Parathyroid adenoma (tissue), 2 donors: ENCODE measurements around the gene C5orf15.

Source experiments
- H2AFZ ChIP-seq: fragments of 300-600 bp; sonication (generic); one replicate; pipeline ENCODE4 v1.7.0; 2017; ENCODE audit warnings: antibody characterized with exemption, mild to moderate bottlenecking
- H3K27ac ChIP-seq: fragments of 300-600 bp; sonication (generic); one replicate; pipeline ENCODE4 v1.7.0; 2017
- H3K27me3 ChIP-seq: fragments of 300-600 bp; sonication (generic); one replicate; pipeline ENCODE4 v1.7.0; 2017; ENCODE audit warnings: low read length; ENCODE audit not compliant: control insufficient read depth, insufficient read depth
- H3K36me3 ChIP-seq: fragments of 300-600 bp; sonication (generic); one replicate; pipeline ENCODE4 v1.7.0; 2017; ENCODE audit warnings: low read length; ENCODE audit not compliant: control insufficient read depth, insufficient read depth
- H3K4me1 ChIP-seq: fragments of 300-600 bp; sonication (generic); one replicate; pipeline ENCODE4 v1.7.0; 2017; ENCODE audit warnings: control low read depth
- H3K4me2 ChIP-seq: fragments of 300-600 bp; sonication (generic); one replicate; pipeline ENCODE4 v1.7.0; 2017; ENCODE audit warnings: low read length
- H3K4me3 ChIP-seq: fragments of 300-600 bp; sonication (generic); one replicate; pipeline ENCODE4 v1.7.0; 2017; ENCODE audit warnings: low read depth, low read length
- H3K79me2 ChIP-seq: fragments of 300-600 bp; sonication (generic); one replicate; pipeline ENCODE4 v1.7.0; 2017; ENCODE audit warnings: control low read depth
- H3K9ac ChIP-seq: fragments of 300-600 bp; sonication (generic); one replicate; pipeline ENCODE4 v1.7.0; 2017; ENCODE audit warnings: mild to moderate bottlenecking
- H3K9me3 ChIP-seq: fragments of 300-600 bp; sonication (generic); one replicate; pipeline ENCODE4 v1.7.0; 2017; ENCODE audit warnings: low read length; ENCODE audit not compliant: control insufficient read depth
- TF ChIP-seq, protein P1 (sequence below): fragments of 300-600 bp; sonication (generic); IDR thresholded peaks from one replicate; pipeline ENCODE4 v1.7.0; 2017; ENCODE audit warnings: antibody characterized with exemption, mild to moderate bottlenecking
- donor health status: primary hyperparathyroidism.

Gene C5orf15

DNA sequence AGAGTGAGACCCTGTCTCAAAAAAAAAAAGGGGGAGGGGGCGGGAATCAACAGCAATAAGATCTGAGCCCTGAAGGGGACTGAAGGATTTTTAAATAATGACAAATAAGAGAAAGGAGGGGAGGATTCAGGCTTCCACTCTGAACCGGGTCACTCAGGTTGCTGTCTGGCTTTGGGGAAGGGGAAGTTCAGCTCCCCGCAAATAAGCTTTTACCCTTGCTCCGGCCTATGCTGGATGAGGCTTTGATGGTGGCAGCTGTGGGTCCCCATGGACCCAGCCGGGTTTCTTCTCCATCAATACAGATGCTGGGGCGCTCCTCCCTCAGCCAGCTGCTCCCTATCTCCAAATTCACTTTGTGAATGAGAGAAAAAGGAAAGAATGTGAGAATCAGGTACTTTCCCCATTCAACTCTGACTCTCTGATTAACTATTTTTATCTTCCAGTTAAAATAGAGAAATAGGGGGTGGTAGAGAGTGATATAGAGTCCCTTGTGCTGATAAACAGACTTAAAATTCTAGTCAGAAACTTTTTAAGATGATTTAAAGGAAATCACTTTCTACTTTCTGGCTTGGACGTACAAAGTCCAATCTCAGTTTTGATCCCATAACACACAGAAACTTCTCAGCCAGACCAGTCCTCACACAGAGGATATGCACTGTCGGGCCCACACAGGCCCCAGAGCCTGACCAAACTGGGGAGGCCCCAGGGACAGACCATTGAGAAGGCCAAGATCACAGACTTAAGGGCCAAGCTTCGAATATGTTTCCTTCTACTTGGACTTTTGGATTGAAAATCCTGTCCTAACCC lies 39.6 kb downstream of the C5orf15 start:
- H3K36me3 ChIP-seq = no peaks in the 10 kb centered on the region

DNA sequence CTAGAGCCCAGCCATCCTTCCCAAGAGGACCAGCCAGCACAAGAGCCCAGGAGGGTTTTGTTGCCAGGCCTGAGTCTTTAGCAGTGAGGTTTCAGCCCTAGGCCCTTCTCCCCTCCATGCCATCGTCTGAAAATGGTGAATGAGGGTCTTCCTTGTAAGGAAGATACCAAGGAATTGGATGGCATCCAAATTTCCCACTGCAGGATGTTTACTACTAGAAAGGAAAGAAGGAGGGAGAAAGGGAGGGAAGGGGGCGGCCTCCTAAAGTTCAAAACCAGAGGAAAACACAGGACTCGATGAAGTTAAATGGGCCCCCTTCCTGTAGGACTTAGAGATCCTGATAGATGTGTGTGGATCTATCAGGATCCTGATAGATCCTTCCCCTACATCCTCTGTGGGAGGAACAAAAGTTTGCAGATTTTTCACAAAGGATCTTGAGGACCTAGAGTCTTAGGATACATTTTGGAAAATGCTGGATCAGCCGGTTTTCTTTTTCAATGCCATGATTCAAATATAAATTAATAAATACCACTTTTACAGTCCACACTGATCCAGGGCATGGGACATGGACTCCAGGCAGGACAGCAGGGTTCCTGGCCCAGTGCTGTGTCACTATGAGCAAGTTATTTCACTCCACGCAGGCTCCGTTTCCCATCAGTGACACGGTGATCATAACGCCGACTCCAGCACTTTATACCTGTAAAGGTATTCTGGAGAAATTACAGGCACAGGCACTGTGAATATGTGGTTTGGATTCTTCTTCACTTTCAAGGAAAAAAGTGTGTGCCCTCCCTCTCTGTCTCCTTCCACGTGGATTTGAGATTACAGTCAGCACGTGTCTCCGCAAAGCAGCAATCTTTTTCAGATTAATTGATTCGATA lies 40.9 kb downstream of the C5orf15 start:
- TF ChIP-seq, protein P1, sequence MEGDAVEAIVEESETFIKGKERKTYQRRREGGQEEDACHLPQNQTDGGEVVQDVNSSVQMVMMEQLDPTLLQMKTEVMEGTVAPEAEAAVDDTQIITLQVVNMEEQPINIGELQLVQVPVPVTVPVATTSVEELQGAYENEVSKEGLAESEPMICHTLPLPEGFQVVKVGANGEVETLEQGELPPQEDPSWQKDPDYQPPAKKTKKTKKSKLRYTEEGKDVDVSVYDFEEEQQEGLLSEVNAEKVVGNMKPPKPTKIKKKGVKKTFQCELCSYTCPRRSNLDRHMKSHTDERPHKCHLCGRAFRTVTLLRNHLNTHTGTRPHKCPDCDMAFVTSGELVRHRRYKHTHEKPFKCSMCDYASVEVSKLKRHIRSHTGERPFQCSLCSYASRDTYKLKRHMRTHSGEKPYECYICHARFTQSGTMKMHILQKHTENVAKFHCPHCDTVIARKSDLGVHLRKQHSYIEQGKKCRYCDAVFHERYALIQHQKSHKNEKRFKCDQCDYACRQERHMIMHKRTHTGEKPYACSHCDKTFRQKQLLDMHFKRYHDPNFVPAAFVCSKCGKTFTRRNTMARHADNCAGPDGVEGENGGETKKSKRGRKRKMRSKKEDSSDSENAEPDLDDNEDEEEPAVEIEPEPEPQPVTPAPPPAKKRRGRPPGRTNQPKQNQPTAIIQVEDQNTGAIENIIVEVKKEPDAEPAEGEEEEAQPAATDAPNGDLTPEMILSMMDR = no peak
- Histone ChIP-seq H3K27me3 (no peaks in the 10 kb centered on the region), H3K79me2 (no peaks in the 10 kb centered on the region), H3K9me3 (no peaks in the 10 kb centered on the region), H3K4me3 (no peak overlapping the region), H2AFZ (no peak overlapping the region), H3K4me1 (no peaks in the 10 kb centered on the region), H3K4me2 (no peak overlapping the region), H3K27ac (no peak overlapping the region), H3K36me3 (no peaks in the 10 kb centered on the region), H3K9ac (no peak overlapping the region)

More for the DNA sequence above, 39.6 kb downstream of the C5orf15 start:
- Histone ChIP-seq H3K9ac (no peak overlapping the region), H3K4me2 (no peak overlapping the region), H3K79me2 (no peaks in the 10 kb centered on the region), H2AFZ (no peak overlapping the region), H3K27me3 (no peaks in the 10 kb centered on the region), H3K4me3 (no peak overlapping the region), H3K9me3 (no peaks in the 10 kb centered on the region), H3K4me1 (no peaks in the 10 kb centered on the region), H3K27ac (no peak overlapping the region)
- TF ChIP-seq, protein P1 = no peak

DNA sequence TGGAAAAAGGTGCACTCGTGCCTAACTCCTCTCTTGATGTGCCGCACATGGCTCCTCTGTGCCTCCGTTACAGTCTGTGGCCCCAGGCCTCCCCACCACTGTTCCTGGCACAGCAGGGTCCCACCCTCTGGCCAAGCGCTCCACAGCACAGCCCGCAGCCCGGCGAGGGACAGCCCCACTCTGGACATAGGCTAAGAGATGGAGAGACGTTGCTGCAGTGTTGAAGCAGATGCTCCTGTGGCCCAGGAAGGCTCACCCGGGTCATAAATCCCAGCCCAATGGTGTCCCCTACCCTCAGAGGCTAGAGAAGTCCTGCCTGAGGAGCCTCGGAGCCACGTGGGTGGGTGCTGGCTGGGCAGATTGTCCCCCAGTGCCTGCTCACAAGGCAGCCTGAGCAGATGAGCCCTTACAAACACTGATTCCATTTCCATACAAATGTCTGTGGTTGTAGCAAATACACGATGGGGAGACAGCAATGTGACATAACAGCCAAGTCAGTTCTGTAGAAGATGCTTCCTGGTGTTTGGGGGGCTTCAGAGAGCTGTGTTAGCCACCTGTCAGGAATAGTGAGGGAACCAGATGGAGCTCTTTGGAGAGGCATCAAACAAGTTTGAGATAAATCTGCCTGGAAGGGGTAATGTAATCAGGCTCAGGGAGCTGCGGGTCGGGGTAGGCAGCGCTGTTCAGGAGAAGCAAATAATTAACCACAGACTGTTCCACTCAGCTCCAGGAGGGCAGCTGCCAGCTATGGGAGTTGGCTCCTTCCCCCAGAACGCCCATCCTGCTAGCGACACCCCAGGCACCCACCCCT lies 41.7 kb downstream of the C5orf15 start:
- no peak overlapping the region for H3K9ac ChIP-seq
- H3K36me3 ChIP-seq = no peaks in the 10 kb centered on the region
- H3K27ac ChIP-seq = no peak overlapping the region
- H2AFZ ChIP-seq = no peak overlapping the region
- TF ChIP-seq, protein P1 = no peak
- no peaks in the 10 kb centered on the region for H3K27me3 ChIP-seq
- no peaks in the 10 kb centered on the region for H3K9me3 ChIP-seq
- no peaks in the 10 kb centered on the region for H3K4me1 ChIP-seq
- no peaks in the 10 kb centered on the region for H3K79me2 ChIP-seq
- no peak overlapping the region for H3K4me2 ChIP-seq
- H3K4me3 ChIP-seq = no peak overlapping the region

DNA sequence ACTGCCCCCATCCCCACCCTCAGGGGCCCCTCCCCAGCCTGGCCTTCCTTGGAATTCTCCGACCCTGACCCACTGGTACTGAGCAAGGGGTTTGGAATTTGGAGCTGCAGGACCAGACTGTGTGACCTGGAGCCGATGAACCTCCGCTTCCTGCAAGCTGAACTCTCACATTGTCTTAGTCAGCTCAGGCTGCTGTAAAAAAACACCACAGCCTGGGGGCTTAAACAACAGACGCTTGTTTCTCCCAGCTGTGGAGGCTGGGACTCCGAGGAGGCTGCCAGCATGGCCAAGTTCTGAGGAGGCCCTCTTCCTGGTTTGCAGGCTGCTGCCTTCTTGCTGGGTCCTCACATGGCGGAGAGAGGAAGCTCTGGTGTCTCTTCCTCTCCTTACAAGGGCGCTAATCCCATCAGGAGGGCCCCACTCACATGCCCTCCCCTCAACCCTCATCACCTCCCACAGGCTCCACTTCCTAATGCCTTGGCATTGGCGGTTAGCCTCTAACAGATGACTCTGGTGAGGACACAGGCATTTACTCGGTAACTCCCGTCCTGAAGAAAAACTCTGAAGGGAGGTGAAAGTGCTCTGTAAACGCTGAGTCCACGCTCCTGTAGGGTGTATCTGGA lies 42.4 kb downstream of the C5orf15 start:
- H3K4me1 ChIP-seq = no peaks in the 10 kb centered on the region
- H3K27me3 ChIP-seq = no peaks in the 10 kb centered on the region
- H3K36me3 ChIP-seq = no peaks in the 10 kb centered on the region
- no peaks in the 10 kb centered on the region for H3K79me2 ChIP-seq
- H3K9ac ChIP-seq = no peak overlapping the region
- no peak overlapping the region for H3K4me3 ChIP-seq
- no peak overlapping the region for H2AFZ ChIP-seq
- H3K9me3 ChIP-seq = no peaks in the 10 kb centered on the region
- H3K27ac ChIP-seq = no peak overlapping the region
- TF ChIP-seq, protein P1 = no peak
- no peak overlapping the region for H3K4me2 ChIP-seq
